Hepatocyte (in vitro differentiated cells): ENCODE measurements around the gene NAT8.

ENCODE experiments used
- EZH2 ChIP-seq: fragments of 200-600 bp; sonication (generic); IDR thresholded peaks from 2 replicates; pipeline ENCODE4 v1.6.1; 2016; ENCODE audit warnings: antibody characterized with exemption, mild to moderate bottlenecking, borderline replicate concordance
- EZH2phosphoT487 ChIP-seq: fragments of 200-600 bp; sonication (generic); IDR thresholded peaks from one replicate; pipeline ENCODE4 v1.6.1; 2018; ENCODE audit warnings: antibody characterized with exemption, mild to moderate bottlenecking, low read depth, moderate library complexity; ENCODE audit not compliant: unreplicated experiment, severe bottlenecking
- TF ChIP-seq, protein P1 (sequence below): fragments of 200-600 bp; sonication (generic); IDR thresholded peaks from 2 replicates; pipeline ENCODE4 v1.5.1; 2016; ENCODE audit warnings: antibody characterized with exemption, mild to moderate bottlenecking; ENCODE audit not compliant: poor library complexity

- TF ChIP-seq, protein P1, sequence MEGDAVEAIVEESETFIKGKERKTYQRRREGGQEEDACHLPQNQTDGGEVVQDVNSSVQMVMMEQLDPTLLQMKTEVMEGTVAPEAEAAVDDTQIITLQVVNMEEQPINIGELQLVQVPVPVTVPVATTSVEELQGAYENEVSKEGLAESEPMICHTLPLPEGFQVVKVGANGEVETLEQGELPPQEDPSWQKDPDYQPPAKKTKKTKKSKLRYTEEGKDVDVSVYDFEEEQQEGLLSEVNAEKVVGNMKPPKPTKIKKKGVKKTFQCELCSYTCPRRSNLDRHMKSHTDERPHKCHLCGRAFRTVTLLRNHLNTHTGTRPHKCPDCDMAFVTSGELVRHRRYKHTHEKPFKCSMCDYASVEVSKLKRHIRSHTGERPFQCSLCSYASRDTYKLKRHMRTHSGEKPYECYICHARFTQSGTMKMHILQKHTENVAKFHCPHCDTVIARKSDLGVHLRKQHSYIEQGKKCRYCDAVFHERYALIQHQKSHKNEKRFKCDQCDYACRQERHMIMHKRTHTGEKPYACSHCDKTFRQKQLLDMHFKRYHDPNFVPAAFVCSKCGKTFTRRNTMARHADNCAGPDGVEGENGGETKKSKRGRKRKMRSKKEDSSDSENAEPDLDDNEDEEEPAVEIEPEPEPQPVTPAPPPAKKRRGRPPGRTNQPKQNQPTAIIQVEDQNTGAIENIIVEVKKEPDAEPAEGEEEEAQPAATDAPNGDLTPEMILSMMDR: no peak
- TF ChIP-seq EZH2phosphoT487: no peak
- TF ChIP-seq EZH2: no peak
Observed at GRCh38 chr2:73642338-73643018, at the start of gene NAT8.
